Measurements from ENCODE around the gene NUP42. TPM values are rescaled to one million over a fixed set of nuclear protein-coding genes. Genes with fewer than 3 reads are reported as not detected.

Gene NUP42
- total RNA-seq, 1 donor from 2014 or later: 50.6 TPM

- Mint-ChIP-seq H3K36me3 (ENCODE audit: low read depth) (no peaks in the 10 kb centered on the region), H3K9me3 (no peaks in the 10 kb centered on the region), H3K4me1 (no peaks in the 10 kb centered on the region), H3K27ac (no peak overlapping the region), H3K4me3 (no peak overlapping the region), H3K27me3 (no peaks in the 10 kb centered on the region)
- ATAC-seq (ENCODE audit: low read depth) (no peak), DNase-seq (no peak)
- POLR2A ChIA-PET: no interaction called here
- TF ChIP-seq, protein P1, sequence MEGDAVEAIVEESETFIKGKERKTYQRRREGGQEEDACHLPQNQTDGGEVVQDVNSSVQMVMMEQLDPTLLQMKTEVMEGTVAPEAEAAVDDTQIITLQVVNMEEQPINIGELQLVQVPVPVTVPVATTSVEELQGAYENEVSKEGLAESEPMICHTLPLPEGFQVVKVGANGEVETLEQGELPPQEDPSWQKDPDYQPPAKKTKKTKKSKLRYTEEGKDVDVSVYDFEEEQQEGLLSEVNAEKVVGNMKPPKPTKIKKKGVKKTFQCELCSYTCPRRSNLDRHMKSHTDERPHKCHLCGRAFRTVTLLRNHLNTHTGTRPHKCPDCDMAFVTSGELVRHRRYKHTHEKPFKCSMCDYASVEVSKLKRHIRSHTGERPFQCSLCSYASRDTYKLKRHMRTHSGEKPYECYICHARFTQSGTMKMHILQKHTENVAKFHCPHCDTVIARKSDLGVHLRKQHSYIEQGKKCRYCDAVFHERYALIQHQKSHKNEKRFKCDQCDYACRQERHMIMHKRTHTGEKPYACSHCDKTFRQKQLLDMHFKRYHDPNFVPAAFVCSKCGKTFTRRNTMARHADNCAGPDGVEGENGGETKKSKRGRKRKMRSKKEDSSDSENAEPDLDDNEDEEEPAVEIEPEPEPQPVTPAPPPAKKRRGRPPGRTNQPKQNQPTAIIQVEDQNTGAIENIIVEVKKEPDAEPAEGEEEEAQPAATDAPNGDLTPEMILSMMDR (IDR thresholded peaks at IDR 0.05): no peak
- CTCF ChIA-PET: no interaction called here
- intact Hi-C loops (cut with micrococcal nuclease): loop anchor here (1.0 kb wide), 1 partner anchor 13 kb away; no protein-coding TSS in a partner anchor
Measured at GRCh38 chr7:23237000-23237399, 55.2 kb downstream of the NUP42 start.

DNA sequence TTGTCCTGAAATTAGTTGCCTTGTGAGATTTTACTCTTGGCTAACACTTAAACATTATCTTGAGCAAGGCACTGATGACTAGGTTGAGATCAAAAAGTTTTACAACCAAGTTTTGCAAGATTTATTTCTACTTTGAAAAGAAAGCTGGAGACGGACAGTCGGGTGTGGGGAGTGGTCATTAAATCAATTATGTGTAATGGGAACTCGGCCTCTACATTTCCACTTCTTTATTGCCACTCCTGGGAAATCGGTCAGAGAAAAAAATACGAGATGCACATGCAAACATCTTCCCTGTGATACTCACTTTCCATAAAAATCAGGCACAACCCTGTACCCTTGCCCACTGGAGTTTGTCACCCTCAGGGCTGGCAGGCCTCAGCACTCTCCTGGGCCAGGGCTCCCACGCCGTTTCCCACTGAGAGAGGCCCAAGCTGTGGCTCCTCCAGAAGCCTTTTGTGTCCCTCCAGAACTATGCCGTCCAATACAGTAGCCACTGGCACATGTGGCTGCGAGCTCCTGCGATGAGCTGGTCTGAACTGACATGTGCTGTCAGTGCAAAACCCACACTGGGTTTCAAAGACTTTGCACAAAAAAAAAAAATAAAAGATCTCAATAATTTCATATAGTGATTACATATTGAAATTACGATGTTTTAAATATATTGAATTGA lies 57.3 kb downstream of the NUP42 start:
- CTCF ChIA-PET: no interaction called here
- POLR2A ChIA-PET: interaction anchor here (0.7 kb wide), 1 partner anchor 9 kb away, joined by 3 read pairs; no protein-coding TSS in a partner anchor
- H3K27me3 Mint-ChIP-seq: peaks cover 5% of the 10 kb centered on the region
- no peak overlapping the region for H3K4me3 Mint-ChIP-seq
- no peak overlapping the region for H3K27ac Mint-ChIP-seq
- TF ChIP-seq, protein P1 (IDR thresholded peaks at IDR 0.05): no peak
- H3K36me3 Mint-ChIP-seq (ENCODE audit: low read depth): no peaks in the 10 kb centered on the region
- DNase-seq (no peak), ATAC-seq (ENCODE audit: low read depth) (no peak)
- H3K9me3 Mint-ChIP-seq: no peaks in the 10 kb centered on the region
- no peaks in the 10 kb centered on the region for H3K4me1 Mint-ChIP-seq
- intact Hi-C loops (cut with micrococcal nuclease): no loop called here

GRCh38 chr7:23239698-23240097 lies 57.9 kb downstream of the NUP42 start:
- ATAC-seq (ENCODE audit: low read depth) (no peak), DNase-seq (no peak)
- ChIA-PET POLR2A (no interaction called here), CTCF (no interaction called here)
- no peak overlapping the region for H3K27ac Mint-ChIP-seq
- TF ChIP-seq, protein P1 (IDR thresholded peaks at IDR 0.05): no peak
- peaks cover 11% of the 10 kb centered on the region for H3K27me3 Mint-ChIP-seq
- no peak overlapping the region for H3K4me3 Mint-ChIP-seq
- no peaks in the 10 kb centered on the region for H3K9me3 Mint-ChIP-seq
- intact Hi-C loops (cut with micrococcal nuclease): no loop called here
- no peaks in the 10 kb centered on the region for H3K36me3 Mint-ChIP-seq (ENCODE audit: low read depth)
- no peaks in the 10 kb centered on the region for H3K4me1 Mint-ChIP-seq

GRCh38 chr7:23242321-23242720 lies 60.5 kb downstream of the NUP42 start:
- CTCF ChIA-PET: no interaction called here
- POLR2A ChIA-PET: no interaction called here
- intact Hi-C loops (cut with micrococcal nuclease): no loop called here
- DNase-seq (no peak), ATAC-seq (ENCODE audit: low read depth) (no peak)
- H3K27me3 Mint-ChIP-seq: peaks cover 25% of the 10 kb centered on the region
- no peaks in the 10 kb centered on the region for H3K9me3 Mint-ChIP-seq
- H3K4me1 Mint-ChIP-seq: no peaks in the 10 kb centered on the region
- no peak overlapping the region for H3K4me3 Mint-ChIP-seq
- H3K36me3 Mint-ChIP-seq (ENCODE audit: low read depth): no peaks in the 10 kb centered on the region
- no peak overlapping the region for H3K27ac Mint-ChIP-seq
- TF ChIP-seq, protein P1 (IDR thresholded peaks at IDR 0.05): no peak

- ChIA-PET CTCF (no interaction called here), POLR2A (no interaction called here)
- H3K27me3 Mint-ChIP-seq: peaks cover 29% of the 10 kb centered on the region
- no peak overlapping the region for H3K27ac Mint-ChIP-seq
- peaks cover 3% of the 10 kb centered on the region for H3K4me1 Mint-ChIP-seq
- H3K36me3 Mint-ChIP-seq (ENCODE audit: low read depth): no peaks in the 10 kb centered on the region
- no peak overlapping the region for H3K4me3 Mint-ChIP-seq
- ATAC-seq (ENCODE audit: low read depth) (no peak), DNase-seq (no peak)
- intact Hi-C loops (cut with micrococcal nuclease): no loop called here
- H3K9me3 Mint-ChIP-seq: no peaks in the 10 kb centered on the region
- TF ChIP-seq, protein P1 (IDR thresholded peaks at IDR 0.05): no peak
Measured at GRCh38 chr7:23242935-23243334, 61.1 kb downstream of the NUP42 start.

Measured in activated B cell treated with CpG ODN at 0.5 μM for 24 hours (primary cell).